Measurements from ENCODE around the gene ARFIP2.

DNA sequence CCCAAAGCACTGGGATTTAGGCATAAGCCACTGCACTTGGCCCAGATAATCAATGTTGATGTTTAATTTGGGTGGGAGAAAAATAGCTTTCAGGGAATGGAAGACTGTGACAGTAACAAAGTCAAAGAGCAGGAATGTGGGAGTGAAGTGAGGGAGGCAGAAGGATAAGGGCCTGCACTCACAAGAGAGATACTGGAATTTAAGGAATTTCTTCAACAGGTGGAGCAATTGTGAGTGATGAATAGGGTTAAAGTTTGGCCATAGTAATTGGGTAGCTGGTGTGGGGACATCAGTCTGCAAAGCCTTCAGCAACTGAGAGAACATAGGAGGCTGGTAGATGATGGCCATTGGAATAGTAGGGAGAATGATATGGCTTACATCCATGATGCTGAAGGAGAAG, 53.6 kb downstream of the ARFIP2 start:
- TF ChIP-seq, protein P1, sequence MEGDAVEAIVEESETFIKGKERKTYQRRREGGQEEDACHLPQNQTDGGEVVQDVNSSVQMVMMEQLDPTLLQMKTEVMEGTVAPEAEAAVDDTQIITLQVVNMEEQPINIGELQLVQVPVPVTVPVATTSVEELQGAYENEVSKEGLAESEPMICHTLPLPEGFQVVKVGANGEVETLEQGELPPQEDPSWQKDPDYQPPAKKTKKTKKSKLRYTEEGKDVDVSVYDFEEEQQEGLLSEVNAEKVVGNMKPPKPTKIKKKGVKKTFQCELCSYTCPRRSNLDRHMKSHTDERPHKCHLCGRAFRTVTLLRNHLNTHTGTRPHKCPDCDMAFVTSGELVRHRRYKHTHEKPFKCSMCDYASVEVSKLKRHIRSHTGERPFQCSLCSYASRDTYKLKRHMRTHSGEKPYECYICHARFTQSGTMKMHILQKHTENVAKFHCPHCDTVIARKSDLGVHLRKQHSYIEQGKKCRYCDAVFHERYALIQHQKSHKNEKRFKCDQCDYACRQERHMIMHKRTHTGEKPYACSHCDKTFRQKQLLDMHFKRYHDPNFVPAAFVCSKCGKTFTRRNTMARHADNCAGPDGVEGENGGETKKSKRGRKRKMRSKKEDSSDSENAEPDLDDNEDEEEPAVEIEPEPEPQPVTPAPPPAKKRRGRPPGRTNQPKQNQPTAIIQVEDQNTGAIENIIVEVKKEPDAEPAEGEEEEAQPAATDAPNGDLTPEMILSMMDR (IDR thresholded peaks at IDR 0.05 in 2 of 3, conservative IDR thresholded peaks at IDR 0.05 in 1 of 3; ENCODE audit: control insufficient read depth in 2 of 3, extremely low read depth in 1 of 3, insufficient read depth in 1 of 3, low read depth in 3 of 3, low read length in 3 of 3), result no peak
- no peak for TF ChIP-seq EZH2 (IDR thresholded peaks at IDR 0.05; ENCODE audit: borderline replicate concordance, control insufficient read depth, low read depth, low read length)
- TF ChIP-seq GATAD2B (conservative IDR thresholded peaks at IDR 0.05; ENCODE audit: low read depth), result no peak
- TF ChIP-seq, protein P2, sequence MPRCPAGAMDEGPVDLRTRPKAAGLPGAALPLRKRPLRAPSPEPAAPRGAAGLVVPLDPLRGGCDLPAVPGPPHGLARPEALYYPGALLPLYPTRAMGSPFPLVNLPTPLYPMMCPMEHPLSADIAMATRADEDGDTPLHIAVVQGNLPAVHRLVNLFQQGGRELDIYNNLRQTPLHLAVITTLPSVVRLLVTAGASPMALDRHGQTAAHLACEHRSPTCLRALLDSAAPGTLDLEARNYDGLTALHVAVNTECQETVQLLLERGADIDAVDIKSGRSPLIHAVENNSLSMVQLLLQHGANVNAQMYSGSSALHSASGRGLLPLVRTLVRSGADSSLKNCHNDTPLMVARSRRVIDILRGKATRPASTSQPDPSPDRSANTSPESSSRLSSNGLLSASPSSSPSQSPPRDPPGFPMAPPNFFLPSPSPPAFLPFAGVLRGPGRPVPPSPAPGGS (IDR thresholded peaks at IDR 0.05; ENCODE audit: borderline replicate concordance, insufficient read depth, low read depth, low read length, poor library complexity, severe bottlenecking), result no peak

Data from GM12878 (cell line).